HG03565 (cell line): Measurements from ENCODE around the gene CSMD2.
"Not testable (repeated sequence)": the region's sequence is repeated elsewhere in the genome, so short reads cannot be mapped to it uniquely, and the experiment has no call there.

Experiments
- ATAC-seq: cut with Tn5 transposase; IDR thresholded peaks from one replicate; pipeline ENCODE4 v1.9.1; 2021; ENCODE audit warnings: mild to moderate bottlenecking, moderate library complexity; ENCODE audit not compliant: unreplicated experiment

The CSMD2 gene

GRCh38 chr1:34055818-34056217, 109.2 kb downstream of the CSMD2 start:
- no peak for ATAC-seq

- ATAC-seq, result no peak
Observed at GRCh38 chr1:34054920-34055319, 110.1 kb downstream of the CSMD2 start.

GRCh38 chr1:34053660-34054059, 111.4 kb downstream of the CSMD2 start:
- ATAC-seq, result no peak

- ATAC-seq, result no peak
Observed at GRCh38 chr1:34052565-34052964, 112.5 kb downstream of the CSMD2 start.

- no peak for ATAC-seq
Observed at GRCh38 chr1:34050709-34051485, 114.1 kb downstream of the CSMD2 start.

GRCh38 chr1:34049994-34050393, 115.0 kb downstream of the CSMD2 start:
- no peak for ATAC-seq

GRCh38 chr1:34049477-34049876, 115.6 kb downstream of the CSMD2 start:
- ATAC-seq, result no peak

GRCh38 chr1:34037856-34038255, 127.2 kb downstream of the CSMD2 start:
- no peak for ATAC-seq

- ATAC-seq, result no peak
Observed at GRCh38 chr1:34037109-34037508, 127.9 kb downstream of the CSMD2 start.

- no peak for ATAC-seq
Observed at GRCh38 chr1:34034036-34034435, 131.0 kb downstream of the CSMD2 start.

- ATAC-seq, result no peak
Observed at GRCh38 chr1:34029954-34030353, 135.1 kb downstream of the CSMD2 start.

GRCh38 chr1:34029515-34029914, 135.5 kb downstream of the CSMD2 start:
- ATAC-seq, result no peak

- no peak for ATAC-seq
Observed at GRCh38 chr1:34028381-34029055, 136.5 kb downstream of the CSMD2 start.

GRCh38 chr1:34025675-34026074, 139.4 kb downstream of the CSMD2 start:
- ATAC-seq, result no peak

- ATAC-seq, result no peak
Observed at GRCh38 chr1:34024485-34024884, 140.5 kb downstream of the CSMD2 start.

- ATAC-seq, result no peak
Observed at GRCh38 chr1:34019741-34020552, 145.1 kb downstream of the CSMD2 start.

GRCh38 chr1:34018285-34018684, 146.7 kb downstream of the CSMD2 start:
- no peak for ATAC-seq

GRCh38 chr1:34016281-34016680, 148.7 kb downstream of the CSMD2 start:
- ATAC-seq, result not testable (repeated sequence)

GRCh38 chr1:34013958-34014737, 150.9 kb downstream of the CSMD2 start:
- ATAC-seq, result no peak

- no peak for ATAC-seq
Observed at GRCh38 chr1:34013136-34013535, 151.9 kb downstream of the CSMD2 start.
